ENCODE measurements around the gene TMEM218. TPM values are rescaled to one million over a fixed set of nuclear protein-coding genes. Genes with fewer than 3 reads are reported as not detected.
"Not testable (repeated sequence)": the region's sequence is repeated elsewhere in the genome, so short reads cannot be mapped to it uniquely, and the experiment has no call there.

The TMEM218 gene
- total and polyA plus RNA-seq, 4 experiments from 2014 or later: 15.1 to 48.1 (median 21.1) TPM

GRCh38 chr11:125091247-125091876 lies 20.1 kb downstream of the TMEM218 start:
- intact Hi-C loops (cut with micrococcal nuclease): loop anchor here (1.0 kb wide), 1 partner anchor 50 kb away; no protein-coding TSS in a partner anchor
- H3K36me3 ChIP-seq (ENCODE audit: insufficient read depth, low read length): peaks cover 4% of the 10 kb centered on the region
- Mint-ChIP-seq H3K4me1 (no peaks in the 10 kb centered on the region), H3K27ac (no peak overlapping the region), H3K36me3 (peaks cover 4 to 28% of the 10 kb centered on the region in 2 donors), H3K9me3 (no peaks in the 10 kb centered on the region), H3K27me3 (no peaks in the 10 kb centered on the region), H3K4me3 (no peak overlapping the region)
- no peak overlapping the region for H3K4me3 ChIP-seq (ENCODE audit: low read length in 2 of 2)
- no peaks in the 10 kb centered on the region for H3K9me3 ChIP-seq (ENCODE audit: control insufficient read depth in 1 of 2, low read length in 2 of 2)
- POLR2A ChIA-PET (ENCODE audit: partially characterized antibody): no interaction called here
- DNase-seq: no peak
- H3K27ac ChIP-seq (ENCODE audit: low read depth, low read length): no peak overlapping the region
- CTCF ChIA-PET (ENCODE audit: partially characterized antibody): interaction anchor here (0.7 to 3.9 kb wide), 7 partner anchors 12 to 314 kb away, joined by 3 to 48 read pairs (median 4); no protein-coding TSS in a partner anchor
- H3K27me3 ChIP-seq (ENCODE audit: insufficient read depth, low read length): no peaks in the 10 kb centered on the region
- no peaks in the 10 kb centered on the region for H3K4me1 ChIP-seq (ENCODE audit: insufficient read depth, low read length)

- intact Hi-C loops (cut with micrococcal nuclease): loop anchor here (1.0 kb wide), 1 partner anchor 50 kb away; no protein-coding TSS in a partner anchor
- Histone ChIP-seq H3K36me3 (ENCODE audit: insufficient read depth, low read length) (peaks cover 2% of the 10 kb centered on the region), H3K4me3 (ENCODE audit: low read length in 2 of 2) (no peak overlapping the region), H3K27ac (ENCODE audit: low read depth, low read length) (no peak overlapping the region), H3K27me3 (ENCODE audit: insufficient read depth, low read length) (no peaks in the 10 kb centered on the region), H3K4me1 (ENCODE audit: insufficient read depth, low read length) (no peaks in the 10 kb centered on the region), H3K9me3 (ENCODE audit: control insufficient read depth in 1 of 2, low read length in 2 of 2) (no peaks in the 10 kb centered on the region)
- Mint-ChIP-seq H3K27ac (no peak overlapping the region), H3K27me3 (no peaks in the 10 kb centered on the region), H3K9me3 (no peaks in the 10 kb centered on the region), H3K4me3 (no peak overlapping the region), H3K36me3 (peaks cover under 1 to 23% of the 10 kb centered on the region in 2 donors), H3K4me1 (no peaks in the 10 kb centered on the region)
- CTCF ChIA-PET (ENCODE audit: partially characterized antibody): interaction anchor here (0.7 to 3.9 kb wide), 6 partner anchors 12 to 314 kb away, joined by 3 to 48 read pairs (median 4); no protein-coding TSS in a partner anchor
- no peak for DNase-seq
- POLR2A ChIA-PET (ENCODE audit: partially characterized antibody): no interaction called here
These were observed 20.6 kb downstream of the TMEM218 start for GRCh38 chr11:125090816-125091215.

- H3K9me3 ChIP-seq (ENCODE audit: control insufficient read depth in 1 of 2, low read length in 2 of 2); H3K36me3 ChIP-seq (ENCODE audit: insufficient read depth, low read length); H3K27ac Mint-ChIP-seq; H3K4me3 Mint-ChIP-seq; DNase-seq; POLR2A ChIA-PET (ENCODE audit: partially characterized antibody); H3K9me3 Mint-ChIP-seq; H3K4me1 Mint-ChIP-seq; intact Hi-C loops (cut with micrococcal nuclease); H3K27me3 ChIP-seq (ENCODE audit: insufficient read depth, low read length); H3K27me3 Mint-ChIP-seq; H3K27ac ChIP-seq (ENCODE audit: low read depth, low read length); H3K4me1 ChIP-seq (ENCODE audit: insufficient read depth, low read length); H3K4me3 ChIP-seq (ENCODE audit: low read length in 2 of 2): not testable (repeated sequence)
- CTCF ChIA-PET (ENCODE audit: partially characterized antibody): interaction anchor here (1.2 to 3.9 kb wide), 3 partner anchors 35 to 256 kb away, joined by 4 to 48 read pairs (median 23); no protein-coding TSS in a partner anchor
- peaks cover 0 to 17% of the 10 kb centered on the region in 2 donors for H3K36me3 Mint-ChIP-seq
These were observed 21.3 kb downstream of the TMEM218 start for GRCh38 chr11:125090151-125090550.

GRCh38 chr11:125089481-125089880 lies 21.9 kb downstream of the TMEM218 start:
- H3K36me3 ChIP-seq (ENCODE audit: insufficient read depth, low read length); H3K4me1 ChIP-seq (ENCODE audit: insufficient read depth, low read length); H3K27me3 ChIP-seq (ENCODE audit: insufficient read depth, low read length); H3K4me3 ChIP-seq (ENCODE audit: low read length in 2 of 2); H3K4me1 Mint-ChIP-seq; H3K9me3 Mint-ChIP-seq; DNase-seq; H3K9me3 ChIP-seq (ENCODE audit: control insufficient read depth in 1 of 2, low read length in 2 of 2); H3K27me3 Mint-ChIP-seq; H3K27ac Mint-ChIP-seq; intact Hi-C loops (cut with micrococcal nuclease); H3K27ac ChIP-seq (ENCODE audit: low read depth, low read length); H3K4me3 Mint-ChIP-seq; POLR2A ChIA-PET (ENCODE audit: partially characterized antibody): not testable (repeated sequence)
- CTCF ChIA-PET (ENCODE audit: partially characterized antibody): interaction anchor here (1.2 kb wide), 1 partner anchor 257 kb away, joined by 4 read pairs; no protein-coding TSS in a partner anchor
- peaks cover 0 to 13% of the 10 kb centered on the region in 2 donors for H3K36me3 Mint-ChIP-seq

- DNase-seq: no peak
- Mint-ChIP-seq H3K27ac (no peak overlapping the region), H3K4me3 (no peak overlapping the region), H3K9me3 (no peaks in the 10 kb centered on the region), H3K4me1 (peaks cover 0 to 1% (median 0%) of the 10 kb centered on the region in 4 donors), H3K27me3 (peaks cover 0 to 7% of the 10 kb centered on the region in 2 donors), H3K36me3 (peaks cover 0 to 6% of the 10 kb centered on the region in 2 donors)
- CTCF ChIA-PET (ENCODE audit: partially characterized antibody): interaction anchor here (1.2 kb wide), 1 partner anchor 257 kb away, joined by 4 read pairs; no protein-coding TSS in a partner anchor
- Histone ChIP-seq H3K4me3 (ENCODE audit: low read length in 2 of 2) (no peak overlapping the region), H3K4me1 (ENCODE audit: insufficient read depth, low read length) (no peaks in the 10 kb centered on the region), H3K36me3 (ENCODE audit: insufficient read depth, low read length) (no peaks in the 10 kb centered on the region), H3K27ac (ENCODE audit: low read depth, low read length) (no peak overlapping the region), H3K27me3 (ENCODE audit: insufficient read depth, low read length) (no peaks in the 10 kb centered on the region), H3K9me3 (ENCODE audit: control insufficient read depth in 1 of 2, low read length in 2 of 2) (no peaks in the 10 kb centered on the region)
- POLR2A ChIA-PET (ENCODE audit: partially characterized antibody): no interaction called here
- intact Hi-C loops (cut with micrococcal nuclease): no loop called here
These were observed 22.6 kb downstream of the TMEM218 start for GRCh38 chr11:125088576-125089455.

- Mint-ChIP-seq H3K4me3 (no peak overlapping the region), H3K27ac (no peak overlapping the region), H3K9me3 (no peaks in the 10 kb centered on the region), H3K27me3 (peaks cover 0 to 7% of the 10 kb centered on the region in 2 donors), H3K4me1 (peaks cover 0 to 1% (median 0%) of the 10 kb centered on the region in 4 donors), H3K36me3 (peaks cover 0 to 5% of the 10 kb centered on the region in 2 donors)
- no peak for DNase-seq
- Histone ChIP-seq H3K4me1 (ENCODE audit: insufficient read depth, low read length) (no peaks in the 10 kb centered on the region), H3K36me3 (ENCODE audit: insufficient read depth, low read length) (no peaks in the 10 kb centered on the region), H3K27ac (ENCODE audit: low read depth, low read length) (no peak overlapping the region), H3K4me3 (ENCODE audit: low read length in 2 of 2) (no peak overlapping the region), H3K9me3 (ENCODE audit: control insufficient read depth in 1 of 2, low read length in 2 of 2) (no peaks in the 10 kb centered on the region), H3K27me3 (ENCODE audit: insufficient read depth, low read length) (no peaks in the 10 kb centered on the region)
- ChIA-PET POLR2A (ENCODE audit: partially characterized antibody) (no interaction called here), CTCF (ENCODE audit: partially characterized antibody) (no interaction called here)
- intact Hi-C loops (cut with micrococcal nuclease): no loop called here
These were observed 23.3 kb downstream of the TMEM218 start for GRCh38 chr11:125088123-125088522.

- Histone ChIP-seq H3K4me3 (ENCODE audit: low read length in 2 of 2) (no peak overlapping the region), H3K27ac (ENCODE audit: low read depth, low read length) (no peak overlapping the region), H3K27me3 (ENCODE audit: insufficient read depth, low read length) (no peaks in the 10 kb centered on the region), H3K9me3 (ENCODE audit: control insufficient read depth in 1 of 2, low read length in 2 of 2) (no peaks in the 10 kb centered on the region), H3K36me3 (ENCODE audit: insufficient read depth, low read length) (no peaks in the 10 kb centered on the region), H3K4me1 (ENCODE audit: insufficient read depth, low read length) (no peaks in the 10 kb centered on the region)
- DNase-seq: no peak
- Mint-ChIP-seq H3K36me3 (no peaks in the 10 kb centered on the region), H3K27ac (no peak overlapping the region), H3K27me3 (peaks cover 0 to 7% of the 10 kb centered on the region in 2 donors), H3K4me1 (peaks cover 0 to 1% (median 0%) of the 10 kb centered on the region in 4 donors), H3K4me3 (no peak overlapping the region), H3K9me3 (no peaks in the 10 kb centered on the region)
- ChIA-PET POLR2A (ENCODE audit: partially characterized antibody) (no interaction called here), CTCF (ENCODE audit: partially characterized antibody) (no interaction called here)
- intact Hi-C loops (cut with micrococcal nuclease): no loop called here
These were observed 24.7 kb downstream of the TMEM218 start for GRCh38 chr11:125086633-125087296.
